ENCODE results near the gene SETD5. TPM values are rescaled to one million over a fixed set of nuclear protein-coding genes. Genes with fewer than 3 reads are reported as not detected.

The SETD5 gene
- total RNA-seq, 1 donor from 2014 or later, result 192 TPM

GRCh38 chr3:9412293-9412692 lies 14.9 kb downstream of the SETD5 start:
- Mint-ChIP-seq H3K27me3 (no peaks in the 10 kb centered on the region), H3K9me3 (peaks cover 7% of the 10 kb centered on the region), H3K4me3 (no peak overlapping the region), H3K36me3 (peaks cover 32% of the 10 kb centered on the region), H3K4me1 (ENCODE audit: unreplicated experiment) (peaks cover 13% of the 10 kb centered on the region), H3K27ac (peak overlapping the region; percentile 61)
- no peak for TF ChIP-seq CTCF (conservative IDR thresholded peaks at IDR 0.05)
- DNase-seq (ENCODE audit: extremely low spot score, unreplicated experiment), result no peak

- Mint-ChIP-seq H3K27me3 (no peaks in the 10 kb centered on the region), H3K27ac (no peak overlapping the region), H3K4me3 (no peak overlapping the region), H3K9me3 (no peaks in the 10 kb centered on the region), H3K36me3 (peaks cover 19% of the 10 kb centered on the region), H3K4me1 (ENCODE audit: unreplicated experiment) (peaks cover 11% of the 10 kb centered on the region)
- TF ChIP-seq CTCF (conservative IDR thresholded peaks at IDR 0.05), result no peak
- no peak for DNase-seq (ENCODE audit: extremely low spot score, unreplicated experiment)
Observed at GRCh38 chr3:9414826-9415225, 17.4 kb downstream of the SETD5 start.

GRCh38 chr3:9415485-9416138 lies 18.2 kb downstream of the SETD5 start:
- Mint-ChIP-seq H3K27me3 (no peaks in the 10 kb centered on the region), H3K27ac (no peak overlapping the region), H3K4me1 (ENCODE audit: unreplicated experiment) (peaks cover 13% of the 10 kb centered on the region), H3K4me3 (no peak overlapping the region), H3K36me3 (peaks cover 16% of the 10 kb centered on the region), H3K9me3 (no peaks in the 10 kb centered on the region)
- TF ChIP-seq CTCF (conservative IDR thresholded peaks at IDR 0.05), result no peak
- no peak for DNase-seq (ENCODE audit: extremely low spot score, unreplicated experiment)

DNA sequence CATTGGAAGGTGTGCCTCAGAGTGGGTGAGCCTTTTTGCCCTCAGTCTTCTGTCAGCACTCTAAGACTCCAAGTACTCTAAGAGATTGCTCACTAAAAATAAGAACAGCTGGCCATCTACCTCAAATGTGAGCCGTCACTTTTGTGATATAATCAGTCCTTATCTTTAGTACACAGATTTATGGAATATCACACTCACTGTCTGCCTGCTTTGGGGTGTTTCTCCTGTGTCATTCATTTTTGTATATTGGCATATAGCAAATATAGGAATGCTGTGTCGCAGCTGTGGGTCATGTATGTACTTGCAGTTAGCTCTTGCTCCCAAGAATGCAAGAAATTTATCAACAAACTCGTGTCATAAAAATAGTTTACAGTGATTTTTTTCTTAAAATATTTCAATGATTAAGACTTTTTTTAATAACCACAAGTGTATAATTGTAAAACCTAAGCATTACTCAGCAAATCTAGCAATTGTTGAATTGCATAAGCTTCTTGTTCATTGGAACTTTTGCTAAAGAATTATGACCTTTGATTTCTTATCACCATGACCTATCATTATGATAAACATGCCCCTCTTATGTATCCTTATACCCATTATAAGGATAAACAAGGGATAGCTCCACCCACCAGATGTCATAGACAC lies 18.8 kb downstream of the SETD5 start:
- TF ChIP-seq CTCF (conservative IDR thresholded peaks at IDR 0.05), result no peak
- DNase-seq (ENCODE audit: extremely low spot score, unreplicated experiment), result no peak
- Mint-ChIP-seq H3K27ac (no peak overlapping the region), H3K27me3 (no peaks in the 10 kb centered on the region), H3K4me1 (ENCODE audit: unreplicated experiment) (peaks cover 17% of the 10 kb centered on the region), H3K4me3 (no peak overlapping the region), H3K36me3 (peaks cover 16% of the 10 kb centered on the region), H3K9me3 (no peaks in the 10 kb centered on the region)

DNA sequence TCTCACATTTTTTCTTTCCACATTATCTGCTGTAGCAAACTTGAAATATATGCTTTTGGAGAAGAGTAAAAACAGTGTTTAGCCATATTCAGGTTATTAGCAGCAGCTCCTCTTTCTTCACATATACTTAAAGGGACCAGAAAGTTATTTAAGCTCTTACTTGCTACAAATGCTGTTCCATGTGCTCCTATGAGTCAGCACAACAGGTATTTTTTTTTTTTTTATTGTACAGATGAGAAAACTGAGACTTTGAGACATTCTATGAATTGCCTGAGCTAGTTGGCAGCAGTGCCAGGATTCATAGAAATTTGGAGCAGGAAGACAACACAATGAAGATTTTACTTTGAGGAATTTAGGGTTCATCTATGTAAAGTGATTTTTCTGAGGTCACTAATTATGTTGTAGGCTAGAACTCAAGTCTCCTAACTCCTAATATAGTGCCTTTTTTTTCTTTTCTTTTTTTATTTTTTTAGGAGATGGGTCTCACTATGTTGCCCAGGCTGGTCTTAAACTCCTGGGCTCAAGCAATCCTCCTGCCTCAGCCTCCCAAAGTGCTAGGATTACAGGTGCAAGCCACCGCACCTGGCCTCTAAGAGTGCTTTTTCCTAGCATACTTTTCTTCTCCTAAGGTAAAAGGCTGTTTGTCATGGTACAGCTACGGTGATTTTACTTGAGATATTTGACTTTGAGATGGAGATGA lies 23.6 kb downstream of the SETD5 start:
- TF ChIP-seq CTCF (conservative IDR thresholded peaks at IDR 0.05), result no peak
- Mint-ChIP-seq H3K4me3 (no peak overlapping the region), H3K4me1 (ENCODE audit: unreplicated experiment) (peaks cover 14% of the 10 kb centered on the region), H3K9me3 (no peaks in the 10 kb centered on the region), H3K27ac (peak overlapping the region; percentile 40), H3K36me3 (peaks cover 6% of the 10 kb centered on the region), H3K27me3 (no peaks in the 10 kb centered on the region)
- DNase-seq (ENCODE audit: extremely low spot score, unreplicated experiment), result no peak
